NB4 (cell line): Measurements from ENCODE around the gene CCDC60.

Source experiments
- DNase-seq: peaks from one replicate; pipeline ENCODE4 v3.0.0; 2010; ENCODE audit warnings: low read depth
- H3K4me3 ChIP-seq: one replicate; pipeline ENCODE4 v1.5.1; 2011; ENCODE audit warnings: mild to moderate bottlenecking, low read depth, low read length, moderate library complexity
- CTCF ChIP-seq: IDR thresholded peaks from one replicate; pipeline ENCODE4 v1.5.1; 2012; ENCODE audit warnings: low read depth, low read length
- MAX ChIP-seq: IDR thresholded peaks from 2 replicates; pipeline ENCODE4 v1.6.1; 2011; ENCODE audit warnings: low read depth, low read length
- MYC ChIP-seq: IDR thresholded peaks from 2 replicates; pipeline ENCODE4 v1.6.1; 2011; ENCODE audit warnings: low read depth, low read length
- POLR2A ChIP-seq: IDR thresholded peaks from 2 replicates; pipeline ENCODE4 v1.6.1; 2011; ENCODE audit warnings: mild to moderate bottlenecking; ENCODE audit not compliant: insufficient read length; ENCODE audit errors: extremely low read depth

The CCDC60 gene

GRCh38 chr12:119486599-119487154 lies 152.1 kb downstream of the CCDC60 start:
- no peak for TF ChIP-seq CTCF
- no peak for TF ChIP-seq MYC
- TF ChIP-seq MAX: no peak
- TF ChIP-seq POLR2A: no peak
- no peak for DNase-seq
- no peak overlapping the region for H3K4me3 ChIP-seq

- H3K4me3 ChIP-seq: no peak overlapping the region
- no peak for TF ChIP-seq MYC
- TF ChIP-seq POLR2A: no peak
- TF ChIP-seq MAX: no peak
- no peak for TF ChIP-seq CTCF
- DNase-seq: no peak
Observed at GRCh38 chr12:119491814-119492213, 157.3 kb downstream of the CCDC60 start.

GRCh38 chr12:119500209-119500608 lies 165.7 kb downstream of the CCDC60 start:
- no peak for TF ChIP-seq MYC
- no peak for TF ChIP-seq POLR2A
- no peak for TF ChIP-seq MAX
- no peak for TF ChIP-seq CTCF
- H3K4me3 ChIP-seq: no peak overlapping the region
- no peak for DNase-seq

- DNase-seq: no peak
- no peak overlapping the region for H3K4me3 ChIP-seq
- TF ChIP-seq CTCF (no peak), MYC (no peak), POLR2A (no peak), MAX (no peak)
Observed at GRCh38 chr12:119501052-119501451, 166.5 kb downstream of the CCDC60 start.

GRCh38 chr12:119505001-119505400 lies 170.5 kb downstream of the CCDC60 start:
- TF ChIP-seq MAX (no peak), CTCF (no peak), MYC (no peak), POLR2A (no peak)
- H3K4me3 ChIP-seq: no peak overlapping the region
- no peak for DNase-seq
